PC-3 (cell line): Measurements from ENCODE around the gene KCNIP4. TPM values are rescaled to one million over a fixed set of nuclear protein-coding genes. Genes with fewer than 3 reads are reported as not detected.

Experiments
- ATAC-seq: fragments of 200-7000 bp; cut with Tn5 transposase; 2 replicates; pipeline ENCODE4 v1.9.1; 2020; ENCODE audit warnings: mild to moderate bottlenecking, moderate library complexity
- BruUV-seq: library from RNA; stranded (reverse); fragments of 400-500 nt; replicated peaks from 2 replicates; lab custom pipeline; 2021; lab: Mats Ljungman, UMichigan
- CTCF ChIA-PET: fragments of 300-600 bp; sonication (Branson Sonifier 250); formaldehyde crosslinking; loops from one replicate; lab custom pipeline; 2022; ENCODE audit warnings: antibody characterized with exemption; lab: Charles Lee
- POLR2A ChIA-PET: fragments of 300-600 bp; sonication (Branson Sonifier 250); formaldehyde crosslinking; loops from one replicate; lab custom pipeline; 2022; ENCODE audit warnings: antibody characterized with exemption; ENCODE audit not compliant: unreplicated experiment; lab: Charles Lee
- DNase-seq: peaks from one replicate; pipeline ENCODE4 v3.0.0-alpha.2; 2015
- H2AFZ ChIP-seq: fragments of 300-600 bp; sonication (generic); 2 replicates; pipeline ENCODE4 v1.6.0; 2016; ENCODE audit warnings: antibody characterized with exemption, low read length
- H3F3A ChIP-seq: fragments of 300-600 bp; sonication (generic); one replicate; pipeline ENCODE4 v1.6.0; 2017; ENCODE audit warnings: antibody characterized with exemption, low read length, control low read depth, mild to moderate bottlenecking; ENCODE audit not compliant: unreplicated experiment
- H3K27ac ChIP-seq: fragments of 300-600 bp; sonication (generic); 2 replicates; pipeline ENCODE4 v1.5.1; 2016; ENCODE audit warnings: mild to moderate bottlenecking, low read length
- H3K27me3 ChIP-seq: fragments of 300-600 bp; sonication (generic); 2 replicates; pipeline ENCODE4 v1.6.1; 2016; ENCODE audit warnings: low read length, mixed read lengths
- H3K36me3 ChIP-seq: fragments of 300-600 bp; sonication (generic); 2 replicates; pipeline ENCODE4 v1.6.1; 2016; ENCODE audit warnings: low read depth, mixed run types, low read length, mixed read lengths
- H3K4me1 ChIP-seq: fragments of 300-600 bp; sonication (generic); 2 replicates; pipeline ENCODE4 v1.5.1; 2016; ENCODE audit warnings: low read length; ENCODE audit not compliant: insufficient read depth
- H3K4me2 ChIP-seq: fragments of 300-600 bp; sonication (generic); 2 replicates; pipeline ENCODE4 v1.6.0; 2016; ENCODE audit warnings: low read length
- H3K4me3 ChIP-seq: fragments of 300-600 bp; sonication (generic); 2 replicates; pipeline ENCODE4 v1.5.1; 2016; ENCODE audit warnings: mild to moderate bottlenecking, low read length, mixed read lengths
- H3K79me2 ChIP-seq: fragments of 300-600 bp; sonication (generic); 2 replicates; pipeline ENCODE4 v1.6.1; 2017; ENCODE audit warnings: low read length, mixed read lengths
- H3K9ac ChIP-seq: fragments of 300-600 bp; sonication (generic); 2 replicates; pipeline ENCODE4 v1.6.0; 2016; ENCODE audit warnings: mild to moderate bottlenecking, low read length
- H3K9me2 ChIP-seq: fragments of 300-600 bp; sonication (generic); replicated peaks from 2 replicates; pipeline ENCODE4 v1.6.1; 2016; ENCODE audit warnings: mixed run types, low read length, mixed read lengths
- H3K9me3 ChIP-seq: fragments of 300-600 bp; sonication (generic); 2 replicates; pipeline ENCODE4 v1.6.1; 2016; ENCODE audit warnings: low read length, mixed read lengths
- H4K20me1 ChIP-seq: fragments of 300-600 bp; sonication (generic); 2 replicates; pipeline ENCODE4 v1.6.1; 2016; ENCODE audit warnings: low read length, mixed read lengths
- CTCF ChIP-seq: fragments of 300-600 bp; sonication (generic); conservative IDR thresholded peaks from 2 replicates; pipeline ENCODE4 v1.5.1; 2017; ENCODE audit warnings: antibody characterized with exemption, low read depth, mild to moderate bottlenecking, low read length
- EZH2 ChIP-seq: fragments of 300-600 bp; sonication (generic); IDR thresholded peaks from one replicate; pipeline ENCODE4 v1.6.1; 2017; ENCODE audit warnings: antibody characterized with exemption, mild to moderate bottlenecking, low read length; ENCODE audit not compliant: unreplicated experiment
- EZH2phosphoT487 ChIP-seq: fragments of 300-600 bp; sonication (generic); IDR thresholded peaks from 2 replicates; pipeline ENCODE4 v1.6.1; 2018; ENCODE audit warnings: mild to moderate bottlenecking, antibody characterized with exemption, low read length, borderline replicate concordance
- intact Hi-C: fragments of 100-400 bp; cut with micrococcal nuclease; formaldehyde crosslinking; loops from 2 replicates; pipeline ENCODE4 v1.9.0; 2023
- total RNA-seq: library from RNA; depleted of rRNA; stranded (reverse); fragments of >200 nt; gene quantifications from 2 replicates; pipeline ENCODE4 v1.2.3, GENCODE V29; 2014

The KCNIP4 gene
- total RNA-seq, 1 experiment from 2014 or later = not detected

GRCh38 chr4:21991562-21991961 is 43.0 kb upstream of the KCNIP4 start:
- H3K9ac ChIP-seq = no peak overlapping the region
- intact Hi-C loops = no loop called here
- no peaks in the 10 kb centered on the region for H4K20me1 ChIP-seq
- H3K4me1 ChIP-seq = no peaks in the 10 kb centered on the region
- no peaks in the 10 kb centered on the region for H3K9me2 ChIP-seq
- H3K4me3 ChIP-seq = no peak overlapping the region
- H3K27me3 ChIP-seq = no peaks in the 10 kb centered on the region
- no peak overlapping the region for H3K27ac ChIP-seq
- BruUV-seq = no TSS peak
- ATAC-seq = no peak
- POLR2A ChIA-PET = no interaction called here
- no peaks in the 10 kb centered on the region for H3K36me3 ChIP-seq
- TF ChIP-seq EZH2 (no peak), CTCF (no peak), EZH2phosphoT487 (no peak)
- no peaks in the 10 kb centered on the region for H3K9me3 ChIP-seq
- no peak for DNase-seq
- CTCF ChIA-PET = no interaction called here
- H3K79me2 ChIP-seq = no peaks in the 10 kb centered on the region
- no peak overlapping the region for H3K4me2 ChIP-seq
- no peak overlapping the region for H2AFZ ChIP-seq
- no peaks in the 10 kb centered on the region for H3F3A ChIP-seq

- POLR2A ChIA-PET = no interaction called here
- no peaks in the 10 kb centered on the region for H4K20me1 ChIP-seq
- H3K36me3 ChIP-seq = no peaks in the 10 kb centered on the region
- H2AFZ ChIP-seq = no peak overlapping the region
- H3F3A ChIP-seq = no peaks in the 10 kb centered on the region
- H3K4me3 ChIP-seq = no peak overlapping the region
- intact Hi-C loops = no loop called here
- no peak overlapping the region for H3K27ac ChIP-seq
- ATAC-seq (no peak), DNase-seq (no peak)
- no peaks in the 10 kb centered on the region for H3K4me1 ChIP-seq
- H3K9me3 ChIP-seq = no peaks in the 10 kb centered on the region
- TF ChIP-seq CTCF (no peak), EZH2 (no peak), EZH2phosphoT487 (no peak)
- no peaks in the 10 kb centered on the region for H3K79me2 ChIP-seq
- no peaks in the 10 kb centered on the region for H3K27me3 ChIP-seq
- BruUV-seq = no TSS peak
- no peak overlapping the region for H3K4me2 ChIP-seq
- no peak overlapping the region for H3K9ac ChIP-seq
- CTCF ChIA-PET = no interaction called here
- no peaks in the 10 kb centered on the region for H3K9me2 ChIP-seq
Observed at GRCh38 chr4:21991050-21991449, 42.5 kb upstream of the KCNIP4 start.

- no TSS peak for BruUV-seq
- no peaks in the 10 kb centered on the region for H3K9me2 ChIP-seq
- H3K9me3 ChIP-seq = no peaks in the 10 kb centered on the region
- ATAC-seq (no peak), DNase-seq (no peak)
- H3K36me3 ChIP-seq = no peaks in the 10 kb centered on the region
- H4K20me1 ChIP-seq = no peaks in the 10 kb centered on the region
- no peak overlapping the region for H3K4me2 ChIP-seq
- intact Hi-C loops = no loop called here
- ChIA-PET CTCF (no interaction called here), POLR2A (no interaction called here)
- no peaks in the 10 kb centered on the region for H3K27me3 ChIP-seq
- TF ChIP-seq EZH2 (no peak), EZH2phosphoT487 (no peak), CTCF (no peak)
- no peak overlapping the region for H3K9ac ChIP-seq
- H3K4me1 ChIP-seq = no peaks in the 10 kb centered on the region
- no peaks in the 10 kb centered on the region for H3K79me2 ChIP-seq
- H3K27ac ChIP-seq = no peak overlapping the region
- no peaks in the 10 kb centered on the region for H3F3A ChIP-seq
- no peak overlapping the region for H3K4me3 ChIP-seq
- H2AFZ ChIP-seq = no peak overlapping the region
Observed at GRCh38 chr4:21989351-21989750, 40.8 kb upstream of the KCNIP4 start.
